IPS-15b (cell line): ENCODE results near the gene SOCS2.
"Not testable (repeated sequence)": the region's sequence is repeated elsewhere in the genome, so short reads cannot be mapped to it uniquely, and the experiment has no call there.

Source experiments
- H3K27me3 ChIP-seq: one replicate; pipeline ENCODE4 v1.6.1; 2013; ENCODE audit warnings: low read length; ENCODE audit not compliant: control insufficient read depth, insufficient read depth
- H3K36me3 ChIP-seq: one replicate; pipeline ENCODE4 v1.6.1; 2013; ENCODE audit warnings: low read length; ENCODE audit not compliant: control insufficient read depth, insufficient read depth
- H3K4me1 ChIP-seq: one replicate; pipeline ENCODE4 v1.6.1; 2013; ENCODE audit warnings: mild to moderate bottlenecking, low read length; ENCODE audit not compliant: control insufficient read depth, insufficient read depth
- H3K4me3 ChIP-seq: one replicate; pipeline ENCODE4 v1.5.1; 2013; ENCODE audit warnings: low read depth, low read length
- H3K9ac ChIP-seq: one replicate; pipeline ENCODE4 v1.6.1; 2013; ENCODE audit warnings: low read depth, mild to moderate bottlenecking, low read length
- H3K9me3 ChIP-seq: one replicate; pipeline ENCODE4 v1.6.1; 2013; ENCODE audit warnings: mild to moderate bottlenecking, low read length; ENCODE audit not compliant: control insufficient read depth, insufficient read depth

The SOCS2 gene

DNA sequence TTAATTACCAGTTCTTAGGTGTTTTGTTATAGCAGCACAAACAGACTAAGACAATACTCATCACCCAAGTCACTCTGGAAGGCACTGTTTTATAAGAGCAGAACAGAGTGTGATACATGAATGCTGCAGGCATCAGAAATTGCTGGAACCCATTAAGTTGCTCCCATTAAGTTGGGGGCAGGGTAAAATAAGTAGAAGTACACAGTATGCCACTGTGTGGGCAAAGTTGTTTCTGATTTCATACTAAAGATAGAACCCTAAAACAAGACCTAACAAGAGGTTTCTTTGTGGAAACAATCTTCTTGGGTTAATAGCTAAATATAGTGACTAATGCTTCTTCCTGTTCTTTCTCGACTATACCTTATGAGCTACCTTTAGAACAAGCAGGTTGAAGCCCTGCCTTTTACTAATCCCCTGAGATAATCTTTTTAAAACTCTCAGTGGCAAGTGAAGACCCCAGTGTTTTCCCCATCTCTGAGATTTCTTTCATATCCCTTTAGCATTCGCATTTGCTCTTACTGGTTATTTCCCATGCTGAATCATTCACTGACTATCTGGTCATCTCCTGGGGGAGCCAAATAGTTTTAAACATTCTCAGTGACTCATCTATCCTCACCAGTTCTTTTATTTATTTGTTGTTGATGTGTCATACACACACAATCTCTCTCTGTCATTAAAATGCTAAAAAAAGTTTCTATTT is 52.3 kb downstream of the SOCS2 start:
- no peaks in the 10 kb centered on the region for H3K4me1 ChIP-seq
- no peak overlapping the region for H3K9ac ChIP-seq
- H3K27me3 ChIP-seq = no peaks in the 10 kb centered on the region
- H3K36me3 ChIP-seq = no peaks in the 10 kb centered on the region
- no peak overlapping the region for H3K4me3 ChIP-seq
- no peaks in the 10 kb centered on the region for H3K9me3 ChIP-seq

DNA sequence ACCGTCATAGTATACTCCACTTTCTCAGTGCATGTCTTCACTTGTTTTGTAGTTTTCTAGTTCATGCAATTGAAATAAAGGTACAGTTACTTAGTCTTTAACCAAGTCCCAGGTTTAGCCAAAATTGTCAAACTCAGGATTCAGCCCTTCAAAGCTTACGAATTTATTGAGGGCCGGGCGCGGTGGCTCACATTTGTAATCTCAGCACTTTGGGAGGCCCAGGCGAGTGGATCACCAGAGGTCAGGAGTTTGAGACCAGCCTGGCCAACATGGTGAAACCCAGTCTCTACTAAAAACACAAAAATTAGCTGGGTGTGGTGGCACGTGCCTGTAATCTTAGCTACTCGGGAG is 52.8 kb downstream of the SOCS2 start:
- H3K27me3 ChIP-seq, H3K4me1 ChIP-seq, H3K36me3 ChIP-seq, H3K9ac ChIP-seq, H3K4me3 ChIP-seq, H3K9me3 ChIP-seq: not testable (repeated sequence)

DNA sequence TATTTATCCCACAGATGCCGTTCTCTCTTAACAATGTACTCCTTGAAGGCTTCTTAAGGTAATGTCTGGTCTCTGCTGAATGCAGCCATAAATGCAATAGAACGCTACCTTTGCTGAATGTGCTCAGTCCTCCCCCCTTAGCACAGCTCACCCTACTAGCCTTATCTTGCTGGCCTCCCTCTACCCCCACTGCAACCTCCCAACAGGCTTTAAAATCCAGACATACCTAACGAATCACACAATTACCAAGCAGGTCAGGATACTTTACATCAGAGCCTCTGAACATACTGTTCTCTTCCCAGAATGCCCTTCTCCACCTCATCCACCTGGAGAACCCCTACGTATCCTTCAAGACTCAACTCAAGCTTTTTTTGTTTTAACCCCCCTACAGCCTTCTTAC is 53.7 kb downstream of the SOCS2 start:
- H3K27me3 ChIP-seq = no peaks in the 10 kb centered on the region
- no peaks in the 10 kb centered on the region for H3K4me1 ChIP-seq
- no peak overlapping the region for H3K4me3 ChIP-seq
- H3K9me3 ChIP-seq = no peaks in the 10 kb centered on the region
- no peak overlapping the region for H3K9ac ChIP-seq
- H3K36me3 ChIP-seq = no peaks in the 10 kb centered on the region
